CD4-positive, alpha-beta T cell treated with Interleukin-2 at 100 ng/mL for 4 hours (primary cell): ENCODE measurements around the gene ACTR1A.
"Not testable (repeated sequence)": the region's sequence is repeated elsewhere in the genome, so short reads cannot be mapped to it uniquely, and the experiment has no call there.

Experiments used
- DNase-seq: peaks from one replicate; pipeline ENCODE4 v3.0.0-alpha.2; 2020; ENCODE audit warnings: low spot score

The ACTR1A gene

GRCh38 chr10:102514487-102515311 is 12.2 kb upstream of the ACTR1A start:
- DNase-seq: no peak

GRCh38 chr10:102511583-102512274 is 9.2 kb upstream of the ACTR1A start:
- no peak for DNase-seq

GRCh38 chr10:102509387-102509786 is 6.9 kb upstream of the ACTR1A start:
- DNase-seq: no peak

- no peak for DNase-seq
Measured at GRCh38 chr10:102508506-102508905, 6.0 kb upstream of the ACTR1A start.

- DNase-seq: no peak
Measured at GRCh38 chr10:102507521-102507920, 5.0 kb upstream of the ACTR1A start.

- DNase-seq: no peak
Measured at GRCh38 chr10:102505462-102506115, 3.1 kb upstream of the ACTR1A start.

- no peak for DNase-seq
Measured at GRCh38 chr10:102504976-102505300, 2.4 kb upstream of the ACTR1A start.

GRCh38 chr10:102504179-102504975 is 1.9 kb upstream of the ACTR1A start:
- DNase-seq: peak; percentile 36

GRCh38 chr10:102503264-102504178 is 1.0 kb upstream of the ACTR1A start, which contains the start of gene SUFU:
TSS of gene SUFU (plus strand) at chr10:102503972. CDS start at chr10:102504153, 181 bp downstream.
- peak; percentile 100 for DNase-seq

GRCh38 chr10:102502029-102502336 is 529 bp downstream of the ACTR1A start:
- peak; percentile 99 for DNase-seq

- DNase-seq: no peak
Measured at GRCh38 chr10:102501201-102502028, 1.1 kb downstream of the ACTR1A start.

- DNase-seq: not testable (repeated sequence)
Measured at GRCh38 chr10:102500686-102501085, 1.8 kb downstream of the ACTR1A start.

GRCh38 chr10:102499356-102499755 is 3.2 kb downstream of the ACTR1A start:
- no peak for DNase-seq

- no peak for DNase-seq
Measured at GRCh38 chr10:102497545-102497944, 5.0 kb downstream of the ACTR1A start.

GRCh38 chr10:102493771-102494170 is 8.7 kb downstream of the ACTR1A start:
- DNase-seq: no peak

GRCh38 chr10:102492983-102493382 is 9.5 kb downstream of the ACTR1A start:
- no peak for DNase-seq

- DNase-seq: no peak
Measured at GRCh38 chr10:102492344-102492939, 10.1 kb downstream of the ACTR1A start.

- DNase-seq: no peak
Measured at GRCh38 chr10:102491136-102491535, 11.4 kb downstream of the ACTR1A start.

GRCh38 chr10:102485093-102485784 is 17.3 kb downstream of the ACTR1A start:
- no peak for DNase-seq
